Trophoblast cell (in vitro differentiated cells and primary cell): ENCODE measurements around the gene INCENP.

Source experiments
- DNase-seq, 2 donors: peaks; one replicate each; pipeline ENCODE4 v3.0.0-alpha.2; 2016
- H2AFZ ChIP-seq: 2 replicates; pipeline ENCODE4 v1.6.1; 2013; ENCODE audit warnings: low read length, moderate library complexity, mild to moderate bottlenecking; ENCODE audit not compliant: insufficient read depth, poor library complexity
- H2AK5ac ChIP-seq: 2 replicates; pipeline ENCODE4 v1.6.1; 2013; ENCODE audit warnings: mild to moderate bottlenecking, low read length
- H2BK120ac ChIP-seq: 2 replicates; pipeline ENCODE4 v1.6.1; 2013; ENCODE audit warnings: low read length, mild to moderate bottlenecking, moderate library complexity; ENCODE audit not compliant: insufficient read depth, poor library complexity
- H2BK12ac ChIP-seq: 2 replicates; pipeline ENCODE4 v1.6.1; 2013; ENCODE audit warnings: mild to moderate bottlenecking, low read length, moderate library complexity
- H2BK5ac ChIP-seq: 2 replicates; pipeline ENCODE4 v1.6.1; 2013; ENCODE audit warnings: low read length, low read depth, moderate library complexity, mild to moderate bottlenecking; ENCODE audit not compliant: poor library complexity
- H3K14ac ChIP-seq: 2 replicates; pipeline ENCODE4 v1.6.1; 2013; ENCODE audit warnings: mild to moderate bottlenecking, low read length
- H3K18ac ChIP-seq: 2 replicates; pipeline ENCODE4 v1.6.1; 2013; ENCODE audit warnings: mild to moderate bottlenecking, low read length
- H3K23ac ChIP-seq: 2 replicates; pipeline ENCODE4 v1.6.1; 2013; ENCODE audit warnings: low read length
- H3K27ac ChIP-seq: 2 replicates; pipeline ENCODE4 v1.5.1; 2013; ENCODE audit warnings: low read depth, mild to moderate bottlenecking, inconsistent platforms, low read length, moderate library complexity
- H3K27me3 ChIP-seq: 2 replicates; pipeline ENCODE4 v1.6.1; 2013; ENCODE audit warnings: inconsistent platforms, mild to moderate bottlenecking, low read length, moderate library complexity; ENCODE audit not compliant: insufficient read depth
- H3K36me3 ChIP-seq, 2 experiments: 1 replicate in 1 of 2; 2 replicates in 1 of 2; pipeline ENCODE4 v1.6.1; 2013; ENCODE audit warnings: low read length in 2 of 2, mild to moderate bottlenecking in 2 of 2, moderate library complexity in 1 of 2; ENCODE audit not compliant: insufficient read depth in 2 of 2, control insufficient read depth in 1 of 2
- H3K4ac ChIP-seq: 2 replicates; pipeline ENCODE4 v1.6.1; 2013; ENCODE audit warnings: low read depth, mild to moderate bottlenecking, low read length, moderate library complexity
- H3K4me1 ChIP-seq, 2 experiments: 1 replicate in 1 of 2; 2 replicates in 1 of 2; pipeline ENCODE4 v1.6.1; 2013; ENCODE audit warnings: low read length in 2 of 2, mild to moderate bottlenecking in 2 of 2, moderate library complexity in 1 of 2; ENCODE audit not compliant: insufficient read depth in 2 of 2, control insufficient read depth in 1 of 2
- H3K4me2 ChIP-seq: 2 replicates; pipeline ENCODE4 v1.6.1; 2013; ENCODE audit warnings: inconsistent platforms, mild to moderate bottlenecking, low read length, moderate library complexity
- H3K4me3 ChIP-seq: 2 replicates; pipeline ENCODE4 v1.5.1; 2013; ENCODE audit warnings: mild to moderate bottlenecking, low read depth, low read length, inconsistent platforms
- H3K79me1 ChIP-seq: one replicate; pipeline ENCODE4 v1.6.1; 2013; ENCODE audit warnings: low read length
- H3K79me2 ChIP-seq: 2 replicates; pipeline ENCODE4 v1.6.1; 2013; ENCODE audit warnings: low read length, mild to moderate bottlenecking; ENCODE audit not compliant: control insufficient read depth, insufficient read depth, poor library complexity
- H3K9ac ChIP-seq: 2 replicates; pipeline ENCODE4 v1.6.1; 2013; ENCODE audit warnings: mild to moderate bottlenecking, low read length
- H3K9me3 ChIP-seq: 2 replicates; pipeline ENCODE4 v1.6.1; 2013; ENCODE audit warnings: low read depth, mild to moderate bottlenecking, control low read depth, inconsistent platforms, low read length; ENCODE audit not compliant: insufficient read depth
- H4K12ac ChIP-seq: 2 replicates; pipeline ENCODE4 v1.6.1; 2013; ENCODE audit warnings: low read depth, mild to moderate bottlenecking, low read length, moderate library complexity
- H4K8ac ChIP-seq: 2 replicates; pipeline ENCODE4 v1.6.1; 2013; ENCODE audit warnings: low read depth, mild to moderate bottlenecking, low read length, moderate library complexity
- H4K91ac ChIP-seq: one replicate; pipeline ENCODE4 v1.6.1; 2013; ENCODE audit warnings: low read depth, mild to moderate bottlenecking, low read length, moderate library complexity
- WGBS: extraction: QIAGEN DNeasy Blood & Tissue Kit; methylation state at CpG from one replicate; pipeline ENCODE4 v1.1.7; 2013; ENCODE audit warnings: missing lambda C conversion rate; ENCODE audit not compliant: insufficient read length, insufficient coverage; ENCODE audit errors: extremely low coverage; 5-methylcytosine and 5-hydroxymethylcytosine counted together

Gene INCENP

DNA sequence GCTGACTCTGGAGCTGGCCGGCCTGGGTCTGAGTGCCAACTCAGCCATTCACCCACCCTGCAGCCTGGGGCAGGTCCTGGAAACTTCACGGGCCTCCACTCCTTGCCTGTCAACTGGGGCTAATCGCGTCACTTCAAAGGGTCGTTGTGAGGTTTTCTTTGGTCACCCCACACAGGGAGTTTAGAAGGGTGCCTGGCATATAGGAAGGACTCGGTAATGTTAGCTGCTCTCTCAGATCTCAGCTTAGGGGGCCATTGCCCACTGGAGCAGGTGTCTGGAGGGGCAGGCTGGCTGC lies 7.3 kb downstream of the INCENP start:
- Histone ChIP-seq H3K79me2 (peaks cover 5% of the 10 kb centered on the region), H3K4me1 (peaks cover 0 to 5% of the 10 kb centered on the region in 2 experiments), H2AK5ac (no peak overlapping the region), H2BK5ac (no peak overlapping the region), H3K27ac (no peak overlapping the region), H2AFZ (no peak overlapping the region), H3K9me3 (no peaks in the 10 kb centered on the region), H3K4me2 (no peak overlapping the region), H3K4ac (peak overlapping the region; percentile 64), H3K79me1 (no peaks in the 10 kb centered on the region), H4K91ac (no peak overlapping the region), H3K14ac (no peak overlapping the region), H3K36me3 (peaks cover 52 to 54% of the 10 kb centered on the region in 2 experiments), H3K4me3 (no peak overlapping the region), H4K12ac (no peak overlapping the region), H3K9ac (no peak overlapping the region), H2BK120ac (no peak overlapping the region), H3K23ac (no peak overlapping the region), H3K27me3 (no peaks in the 10 kb centered on the region), H2BK12ac (no peak overlapping the region), H4K8ac (no peak overlapping the region), H3K18ac (no peak overlapping the region)
- no CpG with 5 or more reads among the region's 6 CpGs for whole genome bisulfite sequencing
- no peak for DNase-seq

DNA sequence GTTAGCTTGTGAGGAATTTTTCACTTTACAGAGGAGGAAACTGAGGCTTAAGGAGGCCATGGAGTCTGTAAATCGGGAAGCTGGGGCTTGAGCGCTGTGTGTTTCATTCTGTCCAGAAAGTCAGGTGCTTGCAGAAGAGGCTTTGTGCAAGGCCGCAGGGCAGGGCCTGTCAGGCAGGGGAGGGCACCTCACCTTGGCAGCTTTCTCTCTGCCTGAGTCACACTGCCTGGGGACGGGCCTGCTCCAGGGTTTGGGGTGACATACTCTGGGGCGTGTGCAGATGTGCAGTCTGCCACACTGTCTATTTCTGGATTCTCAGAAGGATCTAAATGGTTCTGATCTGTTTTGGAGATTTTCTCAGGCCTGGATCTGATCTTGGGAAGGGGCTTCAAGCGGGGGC lies 8.4 kb downstream of the INCENP start:
- peaks cover 0 to 5% of the 10 kb centered on the region in 2 experiments for H3K4me1 ChIP-seq
- no CpG with 5 or more reads among the region's 6 CpGs for WGBS

DNA sequence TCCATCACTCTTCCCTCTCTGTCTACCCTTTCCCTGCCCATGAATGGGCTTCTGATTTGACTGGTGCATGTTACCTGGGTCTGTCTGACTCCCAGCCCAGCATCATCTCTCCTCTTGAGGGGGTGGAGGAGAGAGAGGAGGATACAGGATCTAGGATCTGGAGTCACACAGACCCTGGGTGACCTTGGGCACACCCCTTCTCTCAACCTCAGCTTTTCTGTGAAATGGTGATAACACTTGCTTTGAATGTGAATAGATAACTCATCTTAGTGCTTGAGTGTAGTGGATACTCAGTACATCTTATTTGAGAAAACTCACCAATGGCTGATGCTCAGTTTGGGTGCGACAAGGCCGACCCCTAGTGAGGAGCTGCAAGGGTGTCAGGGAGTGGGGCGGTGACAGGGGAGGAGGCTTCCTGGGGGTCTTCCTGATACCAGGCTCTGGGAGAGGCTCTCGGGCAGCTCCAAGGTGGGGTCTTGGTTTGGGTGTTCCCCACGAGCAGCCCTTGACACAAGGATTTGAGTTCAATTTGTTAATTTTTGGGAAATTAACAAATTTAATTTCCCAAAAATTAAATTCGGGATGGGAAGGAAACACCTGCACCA lies 9.0 kb downstream of the INCENP start:
- WGBS = no CpG with 5 or more reads among the region's 6 CpGs
- H3K9me3 ChIP-seq = no peaks in the 10 kb centered on the region

More for the DNA sequence above, 8.4 kb downstream of the INCENP start:
- Histone ChIP-seq H2BK120ac (no peak overlapping the region), H4K8ac (no peak overlapping the region), H4K91ac (no peak overlapping the region), H3K27me3 (no peaks in the 10 kb centered on the region), H3K9ac (no peak overlapping the region), H3K79me2 (peaks cover 5% of the 10 kb centered on the region), H3K18ac (no peak overlapping the region), H3K4me2 (no peak overlapping the region), H3K14ac (no peak overlapping the region), H3K4ac (peak overlapping the region; percentile 38), H2BK5ac (no peak overlapping the region), H2AFZ (no peak overlapping the region), H2BK12ac (no peak overlapping the region), H4K12ac (no peak overlapping the region), H3K23ac (no peak overlapping the region), H3K9me3 (no peaks in the 10 kb centered on the region), H2AK5ac (no peak overlapping the region), H3K79me1 (no peaks in the 10 kb centered on the region), H3K4me3 (no peak overlapping the region), H3K36me3 (peaks cover 52 to 54% of the 10 kb centered on the region in 2 experiments), H3K27ac (no peak overlapping the region)
- no peak for DNase-seq

DNA sequence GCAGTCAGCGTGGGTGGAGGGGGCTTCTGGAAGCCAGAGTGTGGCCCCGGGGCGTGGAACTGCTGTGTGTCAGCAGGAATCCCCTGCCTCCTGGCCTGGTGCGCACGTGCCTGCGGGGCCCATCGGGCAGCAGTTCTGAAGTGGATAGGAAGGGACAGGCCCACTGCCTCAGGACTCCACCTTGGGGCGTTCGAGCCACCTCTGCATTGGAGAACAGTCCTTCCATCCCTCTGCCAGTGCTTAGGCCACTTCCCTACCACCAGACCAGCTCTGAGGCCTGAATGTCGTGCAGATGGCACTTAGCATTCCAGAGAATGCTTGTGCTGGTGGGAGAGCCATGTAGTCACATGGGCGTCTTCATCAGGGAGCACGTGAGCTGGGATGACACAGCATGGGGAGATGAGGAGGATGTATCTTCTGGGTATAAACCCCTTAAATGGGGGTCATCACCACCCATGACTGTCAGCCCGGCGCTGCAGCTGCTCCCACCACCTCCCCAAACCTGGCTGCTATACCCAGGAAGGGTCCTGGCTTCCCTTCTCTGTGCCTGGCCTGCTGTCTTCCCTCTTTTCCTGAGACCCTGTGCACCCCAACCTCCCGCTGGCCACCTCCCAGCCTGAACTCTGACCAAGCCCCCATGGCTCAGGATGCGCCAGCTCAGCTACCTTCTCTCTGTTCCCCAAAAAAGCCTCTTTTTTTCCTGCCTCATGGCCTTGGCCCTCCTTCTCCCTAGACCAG lies 9.7 kb downstream of the INCENP start:
- H3K9ac ChIP-seq = no peak overlapping the region
- no peak overlapping the region for H3K23ac ChIP-seq
- peaks cover 5% of the 10 kb centered on the region for H3K79me2 ChIP-seq
- peaks cover 0 to 5% of the 10 kb centered on the region in 2 experiments for H3K4me1 ChIP-seq
- peak overlapping the region; percentile 34 for H3K4ac ChIP-seq
- H3K14ac ChIP-seq = no peak overlapping the region
- peaks cover 58 to 60% of the 10 kb centered on the region in 2 experiments for H3K36me3 ChIP-seq
- no peak overlapping the region for H3K4me2 ChIP-seq
- no peak overlapping the region for H2BK120ac ChIP-seq
- no peak overlapping the region for H2AFZ ChIP-seq
- WGBS = no CpG with 5 or more reads among the region's 16 CpGs
- H4K8ac ChIP-seq = no peak overlapping the region
- no peak overlapping the region for H2BK5ac ChIP-seq
- H3K4me3 ChIP-seq = no peak overlapping the region
- H2BK12ac ChIP-seq = no peak overlapping the region
- H3K9me3 ChIP-seq = peaks cover 1% of the 10 kb centered on the region
- no peaks in the 10 kb centered on the region for H3K27me3 ChIP-seq
- H2AK5ac ChIP-seq = no peak overlapping the region
- no peak overlapping the region for H4K12ac ChIP-seq
- H3K18ac ChIP-seq = peak overlapping the region; percentile 47
- no peaks in the 10 kb centered on the region for H3K79me1 ChIP-seq
- H3K27ac ChIP-seq = no peak overlapping the region
- DNase-seq = no peak
- H4K91ac ChIP-seq = no peak overlapping the region

More for the DNA sequence above, 9.0 kb downstream of the INCENP start:
- H4K8ac ChIP-seq = no peak overlapping the region
- H3K14ac ChIP-seq = no peak overlapping the region
- no peak overlapping the region for H2BK12ac ChIP-seq
- no peak overlapping the region for H3K4me3 ChIP-seq
- H2AFZ ChIP-seq = no peak overlapping the region
- H3K4me2 ChIP-seq = no peak overlapping the region
- H4K12ac ChIP-seq = no peak overlapping the region
- no peak overlapping the region for H4K91ac ChIP-seq
- DNase-seq = no peak
- H3K27me3 ChIP-seq = no peaks in the 10 kb centered on the region
- no peak overlapping the region for H3K9ac ChIP-seq
- no peaks in the 10 kb centered on the region for H3K79me1 ChIP-seq
- H3K36me3 ChIP-seq = peaks cover 57 to 60% of the 10 kb centered on the region in 2 experiments
- no peak overlapping the region for H2AK5ac ChIP-seq
- H3K27ac ChIP-seq = no peak overlapping the region
- no peak overlapping the region for H2BK120ac ChIP-seq
- no peak overlapping the region for H3K23ac ChIP-seq
- peak overlapping the region; percentile 38 for H3K4ac ChIP-seq
- peak overlapping the region; percentile 6 for H3K18ac ChIP-seq
- H2BK5ac ChIP-seq = no peak overlapping the region
- H3K79me2 ChIP-seq = peaks cover 5% of the 10 kb centered on the region
- H3K4me1 ChIP-seq = peaks cover 0 to 5% of the 10 kb centered on the region in 2 experiments
